HG02943 (cell line): ENCODE measurements around the gene DNAL1.

ENCODE experiments used
- ATAC-seq: cut with Tn5 transposase; IDR thresholded peaks from one replicate; pipeline ENCODE4 v1.9.1; 2021; ENCODE audit warnings: mild to moderate bottlenecking, low read depth, moderate library complexity; ENCODE audit not compliant: unreplicated experiment

Gene DNAL1

DNA sequence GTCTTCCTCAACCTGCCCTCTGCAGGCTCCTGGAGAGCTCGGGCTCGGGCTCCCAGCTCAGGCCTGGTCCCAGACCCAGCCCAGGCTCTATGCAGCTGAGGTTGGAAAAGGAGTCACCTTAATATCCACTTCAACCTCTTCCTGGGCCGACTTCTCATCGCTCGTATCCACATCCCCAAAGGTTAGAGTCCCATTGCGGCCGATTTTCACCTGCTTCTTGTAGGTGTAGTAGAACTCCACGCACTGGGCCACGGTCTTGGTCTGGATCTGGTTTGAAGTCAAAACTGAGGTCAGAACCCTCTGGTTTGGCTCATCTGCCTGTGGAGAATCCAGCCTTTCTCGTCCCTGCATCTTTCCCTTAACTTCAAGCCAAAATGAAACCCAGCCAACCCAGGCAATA lies 77.8 kb downstream of the DNAL1 start:
- no peak for ATAC-seq

DNA sequence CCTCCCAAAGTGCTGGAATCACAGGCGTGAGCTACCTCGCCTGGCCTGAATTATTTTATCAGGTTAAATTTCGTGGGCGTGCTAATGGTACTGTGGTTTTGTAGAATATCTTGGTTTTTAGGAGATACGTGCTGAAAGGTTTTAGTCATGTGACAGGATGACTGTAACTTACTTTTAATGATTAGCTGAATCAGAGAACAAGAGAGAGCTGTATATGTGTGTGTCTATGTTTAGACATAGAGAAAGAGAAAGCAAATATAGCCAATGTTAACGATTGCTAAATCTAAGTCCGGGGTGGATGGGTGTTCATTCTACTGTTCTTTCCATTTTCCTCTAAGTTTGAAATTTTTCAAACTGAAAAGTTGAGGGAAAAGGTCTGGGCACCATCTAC lies 78.6 kb downstream of the DNAL1 start:
- ATAC-seq = no peak

DNA sequence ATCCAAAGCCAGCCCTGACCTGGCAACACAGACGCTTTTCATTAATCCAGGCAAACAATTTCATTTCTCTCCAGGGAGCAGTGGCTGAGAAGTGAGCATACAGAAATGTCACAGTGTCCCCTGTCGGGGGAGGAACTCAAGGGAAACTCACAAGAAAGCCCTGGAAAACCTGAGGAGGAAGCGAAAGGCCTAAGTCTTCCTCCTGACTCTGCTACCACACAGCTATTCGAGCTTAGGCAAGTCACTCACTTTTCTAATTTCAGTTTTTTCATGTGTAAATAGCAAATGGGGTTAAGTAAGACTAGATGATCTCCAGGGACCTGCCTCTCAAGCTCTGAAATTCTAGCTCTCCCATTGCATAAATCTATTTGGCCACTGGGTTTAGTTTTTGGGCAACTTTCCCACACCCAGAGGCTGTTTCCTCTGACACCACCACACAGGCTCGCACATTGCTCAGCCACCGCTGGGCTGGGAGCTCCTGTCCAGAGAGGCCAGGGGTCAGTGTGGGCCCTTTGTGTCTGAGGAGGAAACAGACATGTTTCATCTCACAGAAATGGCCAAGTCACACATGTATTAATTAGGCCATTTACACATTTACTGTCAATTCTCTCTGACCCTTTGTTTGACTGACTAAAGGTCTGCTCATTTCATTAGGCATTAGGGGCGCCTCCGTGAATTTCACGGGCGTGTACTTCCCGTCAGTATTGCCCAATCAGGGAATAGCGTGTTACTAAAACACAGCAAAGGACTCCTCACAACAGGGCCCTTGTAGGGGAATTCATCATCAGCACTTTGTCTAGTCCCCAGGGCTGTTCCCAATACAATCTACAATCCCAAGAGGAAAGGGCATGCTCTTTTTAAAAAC lies 79.2 kb downstream of the DNAL1 start:
- no peak for ATAC-seq

DNA sequence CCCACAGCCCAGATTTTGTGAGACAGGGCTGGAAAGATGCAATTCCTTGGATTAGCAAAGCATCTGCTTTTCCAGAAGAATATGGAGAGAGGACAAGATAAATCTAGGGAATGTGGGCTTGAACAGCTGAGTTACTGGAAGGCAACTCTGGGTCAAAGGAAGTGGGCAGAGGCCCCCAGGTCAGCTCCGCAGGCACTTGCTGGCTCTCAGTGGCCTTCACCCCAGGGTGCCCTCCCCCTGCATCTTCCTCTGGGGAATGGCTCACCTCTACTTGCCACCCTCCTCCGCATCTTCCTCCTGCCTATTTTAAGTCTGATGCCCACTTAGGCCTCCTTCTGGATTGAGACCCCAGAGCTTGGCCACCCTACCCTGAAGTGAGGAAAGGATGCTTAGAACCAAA lies 79.9 kb downstream of the DNAL1 start:
- ATAC-seq = no peak

DNA sequence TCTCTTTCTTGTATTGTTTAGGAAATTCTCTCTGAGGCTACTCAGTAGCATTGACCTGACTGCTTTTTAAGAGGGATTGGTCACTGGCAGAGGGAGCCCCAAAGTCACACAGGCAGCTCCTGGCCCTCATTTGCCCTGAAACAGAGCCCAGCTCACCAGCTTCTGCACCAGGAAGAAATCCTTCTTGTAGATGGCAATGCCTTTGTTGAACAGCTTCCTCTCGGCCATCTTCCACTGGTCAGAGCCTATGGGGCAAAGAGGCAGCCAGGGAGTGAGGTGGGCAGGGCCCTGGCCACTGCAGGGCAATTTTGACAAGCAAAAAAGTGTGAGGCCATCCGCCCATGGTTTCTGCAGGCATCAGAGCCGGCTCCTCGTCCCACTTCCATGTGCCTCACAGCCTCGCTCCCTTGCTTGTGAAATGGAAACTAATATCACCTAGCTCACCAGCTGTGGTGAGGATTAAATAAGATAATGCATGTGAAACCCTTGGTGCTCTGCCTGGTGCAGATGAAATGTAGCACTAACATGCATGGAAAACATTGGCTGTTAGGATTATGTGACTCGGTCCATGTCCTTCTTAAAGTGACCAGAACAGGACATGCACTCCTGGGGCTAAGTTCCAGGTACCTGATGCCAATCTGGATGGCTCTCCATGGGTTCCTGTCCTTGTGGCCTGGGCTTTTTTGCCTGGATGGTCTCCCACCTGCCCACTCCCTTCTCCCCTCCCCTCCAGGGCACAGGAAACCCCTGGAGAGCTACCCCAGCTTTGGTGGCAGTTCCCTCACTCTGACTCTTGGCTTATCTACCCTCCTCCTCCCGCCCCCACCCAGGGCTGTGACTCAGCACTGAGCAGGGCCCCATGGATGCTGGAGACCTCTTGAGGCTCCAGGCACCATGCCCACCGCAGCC lies 80.6 kb downstream of the DNAL1 start:
- ATAC-seq = no peak

DNA sequence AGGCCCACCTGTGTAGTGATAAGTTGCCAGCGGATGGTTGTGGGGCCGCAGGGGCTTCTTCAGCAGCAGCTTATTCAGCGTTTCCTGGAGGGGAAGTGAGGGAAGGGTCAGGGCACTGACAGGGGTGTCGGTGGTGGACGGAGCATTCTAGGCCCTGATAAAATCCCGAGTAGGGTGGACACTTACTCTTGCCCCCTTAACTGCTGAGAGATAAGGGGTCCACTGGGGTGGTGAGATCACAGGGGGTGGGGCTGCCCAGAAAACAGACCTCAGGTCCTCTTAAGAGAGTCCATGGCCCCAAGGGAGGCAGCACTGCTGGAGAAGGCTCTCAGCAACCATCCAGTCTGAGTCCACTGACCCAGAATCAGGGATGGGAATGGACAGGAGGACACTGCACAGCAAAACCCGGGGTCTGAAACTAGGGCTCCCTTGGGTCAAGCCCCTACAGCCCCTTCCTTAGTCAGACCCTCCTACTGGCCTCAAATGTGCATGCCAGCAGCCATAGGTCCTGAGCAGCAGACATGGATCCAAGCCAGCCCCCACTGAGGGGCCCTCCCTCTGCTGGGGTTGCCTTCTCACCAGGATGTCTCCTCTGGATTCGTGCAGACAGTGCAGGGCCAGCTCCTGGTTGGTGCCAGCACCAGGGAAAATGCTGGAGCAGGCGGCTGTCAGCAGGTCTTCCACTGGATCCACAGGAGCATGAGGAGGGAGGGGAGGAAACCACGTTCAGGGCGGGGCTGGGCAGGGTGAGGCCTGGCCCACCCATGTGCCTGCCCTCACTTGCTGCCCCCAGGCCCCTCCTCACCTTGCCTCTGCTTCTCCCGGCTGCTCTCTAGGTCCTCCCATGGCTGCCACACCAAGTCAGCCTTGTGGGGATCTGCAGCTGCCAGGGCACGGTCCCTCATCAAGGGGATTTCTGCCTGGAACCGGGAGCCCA lies 81.5 kb downstream of the DNAL1 start:
- ATAC-seq = no peak

DNA sequence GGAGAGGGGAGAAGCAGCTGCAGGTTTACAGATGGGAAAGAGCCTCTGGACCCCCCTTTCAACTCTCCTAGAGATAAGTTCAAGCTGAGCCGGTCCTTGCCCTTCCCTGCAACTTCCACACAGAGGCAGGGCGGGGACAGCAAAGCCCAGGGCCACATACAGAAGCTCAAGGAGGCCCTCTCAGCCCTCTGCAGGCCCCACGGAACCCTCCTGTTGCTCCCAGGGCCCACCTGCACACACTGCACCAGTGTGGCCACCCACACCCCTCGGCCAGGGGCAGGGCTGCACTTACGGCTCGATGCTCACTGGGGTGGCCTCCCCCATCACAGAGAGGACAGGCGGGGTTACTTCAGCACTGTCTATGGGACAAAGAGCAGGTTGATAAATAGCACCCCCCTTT lies 82.4 kb downstream of the DNAL1 start:
- ATAC-seq = no peak

DNA sequence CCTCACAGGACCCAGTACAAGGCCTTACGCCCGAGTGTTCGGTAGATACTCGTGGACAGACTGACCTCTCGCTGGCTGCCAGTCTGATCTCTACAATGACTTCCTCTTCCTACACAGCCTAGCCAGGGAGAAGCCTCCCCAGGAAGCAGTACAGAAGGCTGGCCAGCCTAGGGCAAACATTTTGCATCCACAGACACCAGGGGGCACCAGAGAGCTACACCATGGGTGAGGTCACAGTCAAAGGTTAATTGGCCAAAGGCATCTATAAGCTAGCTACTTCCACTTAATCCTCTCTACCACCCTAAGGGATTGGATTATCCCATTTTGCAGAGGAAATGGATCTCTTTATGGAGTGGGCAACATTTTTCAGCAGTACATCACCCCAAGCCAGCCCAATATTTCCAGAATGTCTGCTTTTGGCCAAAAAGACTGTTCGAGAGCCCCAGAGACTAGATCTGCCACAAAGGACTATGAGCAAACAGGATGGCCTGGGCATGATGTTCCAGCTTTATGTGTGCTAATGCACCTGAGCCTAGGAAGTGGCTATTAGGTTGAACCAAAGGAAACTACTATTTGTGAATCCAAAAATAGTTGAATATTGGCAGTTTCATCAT lies 84.0 kb downstream of the DNAL1 start:
- no peak for ATAC-seq

DNA sequence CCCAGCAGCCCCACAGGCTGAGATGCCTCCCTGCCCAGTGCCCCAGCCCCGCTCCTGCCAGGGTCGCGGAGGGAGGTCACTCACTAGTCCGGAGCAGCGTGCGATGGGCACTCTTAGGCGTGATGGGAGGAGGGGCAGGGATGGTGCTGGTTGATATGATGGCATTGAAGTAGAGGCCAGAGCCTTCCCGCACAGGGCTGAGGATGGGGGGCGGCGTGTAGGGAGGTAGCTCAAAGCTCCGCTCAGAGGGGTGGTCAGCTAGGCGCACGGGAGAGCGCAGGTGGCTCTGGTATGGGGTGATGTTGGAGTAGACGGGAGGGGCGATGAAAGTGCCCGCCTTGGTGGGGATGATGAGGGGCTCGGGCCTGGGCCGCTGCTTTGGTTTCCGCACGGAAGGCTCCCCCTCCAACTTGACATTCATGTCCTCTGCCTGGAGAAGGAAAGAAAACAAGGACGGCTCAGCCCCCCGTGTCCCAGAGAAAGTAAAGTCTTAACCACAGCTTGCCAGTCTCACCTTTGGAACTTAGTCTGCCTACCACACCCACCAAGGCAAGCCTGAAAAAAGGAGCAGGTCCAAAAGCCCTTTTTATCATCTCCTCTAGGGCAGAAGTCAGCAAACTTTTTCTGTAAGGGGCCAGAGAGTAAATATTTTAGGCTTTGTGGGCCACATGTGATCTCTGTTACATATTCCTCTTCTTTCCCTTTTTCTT lies 84.9 kb downstream of the DNAL1 start:
- ATAC-seq = no peak

DNA sequence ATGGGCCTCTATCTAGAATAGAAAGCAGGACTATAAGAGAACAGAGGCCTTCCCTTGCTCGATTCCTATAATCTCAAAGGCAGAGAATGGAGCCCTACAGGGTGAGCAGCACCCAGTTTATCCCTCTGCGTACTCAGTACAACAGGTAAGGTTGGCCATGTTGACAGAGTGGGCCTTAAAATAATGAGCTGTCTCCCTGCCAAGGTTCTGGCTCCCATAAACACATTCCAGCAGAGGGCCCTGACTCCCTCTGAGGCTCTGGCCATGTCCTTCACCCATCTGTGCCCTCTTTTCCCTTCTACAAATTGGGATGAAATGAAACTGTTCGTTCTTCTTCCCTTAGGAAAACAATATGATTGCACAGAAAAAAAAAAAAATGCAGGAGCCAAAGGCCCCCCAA lies 86.3 kb downstream of the DNAL1 start:
- no peak for ATAC-seq

DNA sequence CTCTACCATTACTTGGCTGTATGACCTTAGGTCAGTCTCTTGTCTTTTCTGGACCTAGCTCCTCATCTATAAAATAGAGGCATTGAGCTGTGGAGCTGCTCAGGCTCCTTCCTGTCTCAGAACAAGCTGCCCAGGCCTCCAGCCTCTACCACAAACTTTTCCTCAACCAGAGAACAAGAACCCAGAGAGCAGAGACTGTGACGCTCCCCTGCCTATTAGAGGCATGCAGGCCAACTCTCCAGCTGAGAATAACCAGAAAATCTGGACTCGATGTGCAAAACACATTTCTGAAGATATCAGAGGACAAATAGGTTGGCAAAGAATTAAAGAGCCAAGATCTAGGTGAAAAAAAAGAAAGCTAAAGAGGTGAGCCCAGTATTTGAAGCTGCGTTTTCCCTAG lies 87.2 kb downstream of the DNAL1 start:
- ATAC-seq = no peak

DNA sequence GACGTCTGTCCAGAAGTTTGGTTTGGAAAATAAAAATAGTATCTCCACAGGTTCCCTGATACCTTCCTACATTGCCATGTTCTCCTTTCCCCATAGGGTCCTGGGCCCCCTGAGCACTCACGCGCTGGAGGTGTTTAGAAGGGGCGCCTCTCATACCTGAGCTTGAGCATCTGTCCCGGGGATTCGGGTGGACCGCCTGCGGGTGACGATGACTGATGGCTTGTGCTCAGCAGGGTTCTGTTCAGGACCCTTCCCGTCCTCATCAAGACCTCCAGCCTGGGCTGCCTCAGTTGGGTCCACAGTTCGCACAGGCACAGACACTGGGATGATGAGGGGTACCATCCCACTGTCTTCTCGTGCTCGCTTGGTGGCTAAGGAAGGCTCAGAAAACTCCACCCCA lies 92.1 kb downstream of the DNAL1 start:
- no peak for ATAC-seq

DNA sequence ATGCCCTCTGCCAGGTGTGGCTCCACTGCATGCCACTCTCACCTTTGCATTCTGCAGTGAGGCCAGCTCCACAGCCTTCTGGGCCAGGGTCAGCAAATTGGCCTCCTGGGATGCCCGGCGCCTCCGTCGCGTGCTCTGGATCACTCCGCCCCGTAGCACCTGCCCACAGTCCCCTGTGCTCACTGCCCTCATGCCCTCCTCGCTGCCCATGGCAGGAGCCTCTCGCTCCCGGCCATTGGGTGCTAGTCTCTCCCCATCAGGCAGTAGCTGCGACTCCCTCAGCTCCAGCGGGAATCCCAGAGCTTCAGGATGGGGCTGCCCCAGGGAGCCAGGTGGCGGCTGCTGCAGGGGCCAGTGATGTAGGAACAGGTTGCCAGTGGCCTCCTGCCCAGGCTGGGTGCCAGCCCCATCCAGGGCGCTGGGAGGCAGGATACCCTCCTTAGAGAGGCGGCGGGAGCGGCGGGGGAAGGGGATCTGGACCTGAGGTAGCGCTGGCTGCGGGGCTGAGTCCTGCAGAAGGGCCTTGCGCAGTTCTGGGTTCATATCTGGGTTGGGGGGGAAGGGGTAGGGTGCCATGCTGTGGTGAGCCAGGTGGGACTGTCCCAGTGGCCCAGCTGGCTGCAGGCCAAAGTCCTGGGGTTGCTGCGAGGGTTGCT lies 93.9 kb downstream of the DNAL1 start:
- no peak for ATAC-seq

DNA sequence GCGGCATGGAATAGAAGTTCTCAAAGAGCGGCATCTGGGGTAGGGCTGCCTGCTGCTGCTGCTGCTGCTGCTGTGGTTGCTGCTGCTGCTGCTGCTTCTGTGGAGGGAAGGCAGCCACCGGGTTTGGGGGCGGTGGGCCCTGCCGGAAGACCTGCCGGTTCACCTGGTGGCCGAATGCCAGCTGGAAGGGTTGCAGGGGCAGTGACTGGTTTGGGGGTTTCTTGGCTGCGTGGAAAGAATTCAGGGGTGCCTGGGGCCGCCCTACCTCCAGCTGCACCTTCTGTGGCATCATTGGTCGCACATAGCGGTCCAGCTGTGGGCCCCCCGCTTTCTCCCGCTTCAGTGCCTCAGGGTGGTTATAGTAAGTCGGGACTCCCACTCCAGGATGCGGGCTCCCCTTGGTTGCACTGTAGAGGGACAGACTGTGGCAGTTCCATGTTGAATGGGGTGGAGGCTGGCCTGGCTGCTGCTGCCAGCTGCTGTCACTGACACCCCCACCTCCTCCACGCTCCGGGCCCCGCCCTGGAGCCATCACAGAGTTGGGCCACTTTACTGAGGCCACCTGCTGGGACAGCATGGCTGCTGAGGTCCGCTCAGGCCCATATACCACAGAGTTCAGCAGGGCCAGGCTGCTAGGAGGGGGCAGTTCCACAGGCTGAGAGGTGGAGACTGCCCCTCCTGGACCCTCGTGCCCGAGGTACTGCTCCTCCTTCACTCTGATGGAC lies 94.5 kb downstream of the DNAL1 start:
- no peak for ATAC-seq

DNA sequence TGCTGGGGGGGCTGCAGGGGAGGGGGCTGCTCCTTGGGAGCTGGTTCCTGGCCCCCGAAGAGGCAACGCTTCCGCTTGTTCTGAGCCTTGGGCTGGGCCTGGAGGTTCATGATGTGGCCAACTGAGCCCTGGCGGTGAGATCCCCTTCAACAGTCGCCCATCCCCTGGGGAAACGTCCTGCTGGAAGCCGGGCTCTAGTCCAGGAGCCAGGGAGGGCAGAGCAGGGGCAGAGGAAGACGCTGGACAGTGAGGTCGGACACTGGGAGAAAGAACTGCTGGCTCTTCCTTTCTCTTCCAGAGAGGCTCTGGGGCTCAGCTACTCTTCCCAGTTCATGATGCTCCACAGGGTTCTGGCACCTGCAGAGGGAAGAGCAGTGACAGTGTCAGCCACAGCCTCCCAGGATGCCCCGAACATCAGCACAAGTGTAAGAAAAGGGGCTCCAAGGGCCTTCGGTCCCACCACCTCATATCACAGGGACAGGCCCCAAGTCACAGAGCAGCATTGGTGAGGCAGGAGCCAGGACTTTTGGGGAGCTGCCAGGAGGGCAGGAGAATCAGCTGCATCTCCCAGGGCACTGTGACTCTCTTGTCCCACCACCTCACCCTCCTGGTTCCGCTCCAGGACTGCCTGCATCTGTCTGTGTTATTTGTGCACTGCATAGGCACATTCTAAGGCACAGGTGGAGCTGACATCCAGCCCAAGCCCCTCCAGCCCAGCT lies 95.3 kb downstream of the DNAL1 start:
- no peak for ATAC-seq

DNA sequence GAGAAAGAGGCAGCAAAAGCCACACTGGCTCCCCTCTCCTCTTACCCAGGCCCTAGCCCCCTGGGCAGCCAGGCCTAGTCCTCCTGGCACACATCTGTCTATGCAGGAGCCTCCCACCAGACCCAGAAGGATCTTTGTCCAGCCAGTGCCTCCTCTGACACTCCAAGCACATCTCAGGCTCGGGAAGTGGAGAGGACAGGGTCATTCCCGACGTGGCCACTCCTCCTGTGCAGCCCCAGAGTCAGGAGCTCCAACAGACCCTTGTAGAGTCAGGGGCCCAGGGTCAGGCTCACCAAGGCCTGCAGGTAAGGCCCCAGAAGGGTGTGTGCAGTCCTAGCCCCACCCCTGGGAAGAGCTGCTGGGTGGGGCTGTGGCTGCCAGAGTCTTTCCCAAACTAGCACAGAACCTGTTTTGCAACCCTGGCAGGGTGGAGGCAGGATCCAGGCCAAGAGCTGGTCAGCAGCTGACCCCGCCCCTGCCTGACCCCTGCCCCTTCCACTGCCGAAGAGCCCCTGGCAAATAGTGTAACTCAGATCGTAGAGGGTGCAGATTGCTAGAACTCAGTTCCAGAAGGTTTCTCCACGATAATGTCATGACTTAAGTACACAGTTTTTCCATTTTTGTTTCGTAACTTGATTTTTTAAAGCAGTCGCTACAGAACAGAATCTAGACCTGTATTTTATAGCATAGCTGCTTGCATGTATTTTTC lies 96.0 kb downstream of the DNAL1 start:
- no peak for ATAC-seq

DNA sequence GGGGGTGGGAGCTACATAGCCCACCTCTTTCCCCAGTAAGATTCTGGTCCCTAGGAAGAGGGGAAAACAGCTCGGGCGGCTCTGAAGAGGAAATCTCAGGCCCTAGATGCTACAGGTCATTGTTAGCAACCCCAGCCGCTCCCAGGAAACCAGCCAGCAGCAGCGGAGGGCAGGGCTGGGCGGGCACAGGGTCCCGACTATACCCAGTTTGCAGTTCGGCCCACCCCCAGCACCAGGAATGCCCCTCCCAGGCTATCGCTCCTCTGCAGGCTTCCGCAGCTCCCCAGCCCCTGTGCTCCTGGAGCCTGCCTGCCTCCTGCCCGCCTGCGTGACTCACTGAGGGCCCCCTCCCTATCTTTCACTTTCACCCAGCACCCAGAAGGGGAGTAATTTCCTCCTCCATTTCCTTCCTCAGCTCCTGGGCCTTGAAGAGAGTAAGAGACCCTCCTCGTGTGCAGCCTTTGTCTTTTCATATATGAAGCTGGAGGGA lies 96.6 kb downstream of the DNAL1 start:
- no peak for ATAC-seq
